Raji (cell line): ENCODE measurements around the gene MUC3A.

Source experiments
- POLR2A ChIP-seq: IDR thresholded peaks from 2 replicates; pipeline ENCODE4 v1.6.1; 2011; ENCODE audit warnings: low read depth, low read length, control low read depth; ENCODE audit not compliant: insufficient read depth

Gene MUC3A

GRCh38 chr7:100949227-100949932, at the start of gene MUC3A:
MUC3A (plus strand) TSS chr7:100949534; CDS start chr7:100949625, 91 bp downstream.
- no peak for TF ChIP-seq POLR2A

- TF ChIP-seq POLR2A: no peak
These were observed 48.4 kb upstream of the MUC3A start for GRCh38 chr7:100900978-100901377.

GRCh38 chr7:100901921-100902332, 47.4 kb upstream of the MUC3A start:
- TF ChIP-seq POLR2A: no peak

- no peak for TF ChIP-seq POLR2A
These were observed 46.7 kb upstream of the MUC3A start for GRCh38 chr7:100902638-100903037.

- no peak for TF ChIP-seq POLR2A
These were observed 40.8 kb upstream of the MUC3A start for GRCh38 chr7:100908512-100908911.

- no peak for TF ChIP-seq POLR2A
These were observed 37.9 kb upstream of the MUC3A start for GRCh38 chr7:100911484-100911883.

- TF ChIP-seq POLR2A: no peak
These were observed 35.0 kb upstream of the MUC3A start for GRCh38 chr7:100914208-100914878.

- no peak for TF ChIP-seq POLR2A
These were observed 34.4 kb upstream of the MUC3A start for GRCh38 chr7:100914879-100915447.

- TF ChIP-seq POLR2A: no peak
These were observed 28.3 kb upstream of the MUC3A start for GRCh38 chr7:100921039-100921438.

GRCh38 chr7:100929808-100930174, 19.5 kb upstream of the MUC3A start:
- no peak for TF ChIP-seq POLR2A

- TF ChIP-seq POLR2A: no peak
These were observed 15.6 kb upstream of the MUC3A start for GRCh38 chr7:100933734-100934133.

GRCh38 chr7:100942045-100942774, 7.1 kb upstream of the MUC3A start:
- TF ChIP-seq POLR2A: no peak

GRCh38 chr7:100943693-100944092, 5.6 kb upstream of the MUC3A start:
- no peak for TF ChIP-seq POLR2A

GRCh38 chr7:100944138-100944537, 5.2 kb upstream of the MUC3A start:
- no peak for TF ChIP-seq POLR2A

GRCh38 chr7:100946111-100946510, 3.2 kb upstream of the MUC3A start:
- no peak for TF ChIP-seq POLR2A
